Endothelial cell of umbilical vein (primary cell): ENCODE measurements around the gene LHX5. TPM values are rescaled to one million over a fixed set of nuclear protein-coding genes. Genes with fewer than 3 reads are reported as not detected.

ENCODE experiments used
- BruUV-seq: library from RNA; stranded (reverse); fragments of 400-500 nt; replicated peaks from 2 replicates; lab custom pipeline; 2021; lab: Mats Ljungman, UMichigan
- CTCF ChIA-PET: fragments of 300-600, 350-600 bp; sonication (Branson Sonifier 250); formaldehyde crosslinking; loops from one replicate; lab custom pipeline; 2021; ENCODE audit warnings: antibody characterized with exemption, inconsistent platforms; lab: Charles Lee
- POLR2A ChIA-PET: fragments of 300-600, 350-600 bp; sonication (Branson Sonifier 250); formaldehyde crosslinking; loops from one replicate; lab custom pipeline; 2021; ENCODE audit warnings: antibody characterized with exemption, inconsistent platforms; lab: Charles Lee
- DNase-seq: peaks from one replicate; pipeline ENCODE4 v3.0.0-alpha.2; 2011; ENCODE audit warnings: low read depth, low spot score
- FAIRE-seq: peaks from 2 replicates; lab custom pipeline; 2011; peaks lifted over from hg19 to GRCh38; lab: Jason Lieb, UNC
- H2AFZ ChIP-seq: 2 replicates; pipeline ENCODE4 v1.6.0; 2012; ENCODE audit warnings: low read depth, low read length, control low read depth, inconsistent platforms
- H3K27ac ChIP-seq: 2 replicates; pipeline ENCODE4 v1.5.1; 2011; ENCODE audit warnings: low read depth, mild to moderate bottlenecking, control low read depth, low read length, moderate library complexity; ENCODE audit not compliant: insufficient read depth
- H3K27me3 ChIP-seq, 2 experiments: 2 replicates each; pipeline versions ENCODE4 v1.6.0 to v1.6.1; 2011; ENCODE audit warnings: low read length in 2 of 2, mixed read lengths in 1 of 2; ENCODE audit not compliant: control insufficient read depth in 2 of 2, insufficient read depth in 2 of 2
- H3K36me3 ChIP-seq, 2 experiments: 2 replicates in 1 of 2; 3 replicates in 1 of 2; pipeline ENCODE4 v1.5.1; 2011; ENCODE audit warnings: low read length in 2 of 2, mild to moderate bottlenecking in 1 of 2, moderate library complexity in 1 of 2; ENCODE audit not compliant: control insufficient read depth in 2 of 2, insufficient read depth in 2 of 2; ENCODE audit errors: extremely low read depth in 1 of 2
- H3K4me1 ChIP-seq: 3 replicates; pipeline ENCODE4 v1.5.1; 2011; ENCODE audit warnings: mild to moderate bottlenecking, low read length; ENCODE audit not compliant: control insufficient read depth, insufficient read depth; ENCODE audit errors: extremely low read depth
- H3K4me2 ChIP-seq: 2 replicates; pipeline ENCODE4 v1.6.1; 2011; ENCODE audit warnings: low read length, control low read depth, mixed read lengths; ENCODE audit not compliant: insufficient read depth
- H3K4me3 ChIP-seq, 3 experiments: fragments of 200-600 bp in 1 of 3; sonication (generic), shearing (Covaris generic) in 1 of 3; replicated peaks in 1 of 3; 2 replicates each; pipeline ENCODE4 v1.5.1; 2011 to 2016; ENCODE audit warnings: control low read depth in 3 of 3, low read length in 3 of 3, mild to moderate bottlenecking in 2 of 3, inconsistent platforms in 1 of 3, low read depth in 1 of 3, moderate library complexity in 1 of 3; ENCODE audit not compliant: insufficient read depth in 1 of 3
- H3K79me2 ChIP-seq: 2 replicates; pipeline ENCODE4 v1.6.0; 2012; ENCODE audit warnings: low read length, inconsistent platforms; ENCODE audit not compliant: control insufficient read depth, insufficient read depth
- H3K9ac ChIP-seq: replicated peaks from 2 replicates; pipeline ENCODE3; 2011; ENCODE audit warnings: low read length, control low read depth; ENCODE audit not compliant: insufficient read depth; ENCODE audit errors: extremely low read depth
- H3K9me1 ChIP-seq: replicated peaks from 3 replicates; pipeline ENCODE4 v1.6.0; 2011; ENCODE audit warnings: mild to moderate bottlenecking, low read length; ENCODE audit not compliant: control insufficient read depth, insufficient read depth; ENCODE audit errors: extremely low read depth
- H3K9me3 ChIP-seq: replicated peaks from 2 replicates; pipeline ENCODE4 v1.5.1; 2012; ENCODE audit warnings: low read length, inconsistent platforms; ENCODE audit not compliant: control insufficient read depth, insufficient read depth
- H4K20me1 ChIP-seq: replicated peaks from 2 replicates; pipeline ENCODE3; 2011; ENCODE audit warnings: mild to moderate bottlenecking, low read length; ENCODE audit not compliant: control insufficient read depth, insufficient read depth; ENCODE audit errors: extremely low read depth
- EZH2 ChIP-seq: IDR thresholded peaks from 2 replicates; pipeline ENCODE4 v1.6.1; 2012; ENCODE audit warnings: borderline replicate concordance, low read depth, mild to moderate bottlenecking, moderate library complexity, low read length, inconsistent platforms; ENCODE audit not compliant: severe bottlenecking
- GATA2 ChIP-seq: IDR thresholded peaks from 2 replicates; pipeline ENCODE4 v1.7.0; 2011; ENCODE audit warnings: low read depth, mild to moderate bottlenecking, moderate library complexity, mixed read lengths, low read length; ENCODE audit not compliant: insufficient read length, insufficient read depth
- JUN ChIP-seq: IDR thresholded peaks from 2 replicates; pipeline ENCODE4 v1.6.1; 2011; ENCODE audit warnings: borderline replicate concordance, low read depth; ENCODE audit not compliant: insufficient read length, insufficient read depth
- MYC ChIP-seq: IDR thresholded peaks from one replicate; pipeline ENCODE4 v1.6.1; 2011; ENCODE audit warnings: mild to moderate bottlenecking, low read depth, low read length
- POLR2A ChIP-seq: IDR thresholded peaks from 2 replicates; pipeline ENCODE4 v1.6.1; 2012; ENCODE audit warnings: low read depth, mild to moderate bottlenecking, control low read depth, low read length
- POLR2AphosphoS5 ChIP-seq: IDR thresholded peaks from 2 replicates; pipeline ENCODE4 v1.6.1; 2012; ENCODE audit warnings: low read depth, mild to moderate bottlenecking, control low read depth, low read length, moderate library complexity; ENCODE audit not compliant: insufficient read depth
- dilution Hi-C: fragments of 300-500 bp; cut with MboI; formaldehyde crosslinking; loops from one replicate; pipeline ENCODE4 v1.15.0; 2019; ENCODE audit warnings: low sequenced_read_pairs; ENCODE audit not compliant: extremely low pct_ligation_motif_present
- intact Hi-C: fragments of 100-400 bp; cut with micrococcal nuclease; formaldehyde crosslinking; loops from one replicate; pipeline ENCODE4 v1.10.0; 2022
- polyA plus RNA-seq, 4 experiments: library from polyadenylated mRNA; depleted of rRNA in 3 of 4; stranded (reverse) in 3 of 4; unstranded in 1 of 4; fragments of >200 nt; gene quantifications; 2 replicates each; pipeline versions ENCODE4 v1.2.1 to v1.2.3, GENCODE V29; 2011 to 2012; ENCODE audit warnings: missing spikeins in 1 of 4
- total RNA-seq: library from RNA; stranded (reverse); gene quantifications from 2 replicates; pipeline ENCODE4 v1.2.3, GENCODE V29; 2021
- TF ChIP-seq, protein P1 (sequence below): IDR thresholded peaks from 2 replicates; pipeline ENCODE4 v1.6.1; 2011; ENCODE audit not compliant: insufficient read depth, insufficient read length
- TF ChIP-seq, protein P2 (sequence below), 2 donors: IDR thresholded peaks; 1 replicate in 1 of 2; 2 replicates in 1 of 2; pipeline ENCODE4 v1.5.1; 2011; ENCODE audit warnings: low read length in 2 of 2, mild to moderate bottlenecking in 2 of 2, moderate library complexity in 2 of 2, control low read depth in 1 of 2, inconsistent platforms in 1 of 2, low read depth in 1 of 2; ENCODE audit not compliant: insufficient read depth in 1 of 2; ENCODE audit errors: extremely low read depth in 1 of 2

LHX5 gene
- total and polyA plus RNA-seq, 2 donors (not counting 3 experiments of a cell fraction or from before 2014, with no cell fraction given): not detected

DNA sequence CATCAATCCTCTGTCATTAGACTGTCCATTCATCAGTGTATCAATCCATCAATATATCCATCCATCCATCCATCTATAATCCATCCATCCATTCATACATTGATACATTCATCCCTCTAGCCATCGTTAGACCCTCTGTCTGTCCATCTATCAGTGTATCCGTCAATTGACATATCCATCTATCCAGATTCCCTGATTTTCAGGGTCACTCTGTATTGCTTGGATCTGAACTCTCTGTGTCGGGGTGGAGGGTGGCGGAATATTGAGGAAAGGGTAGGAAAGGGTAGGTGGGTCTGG is 32.4 kb downstream of the LHX5 start:
- no peak overlapping the region for H3K4me3 ChIP-seq
- TF ChIP-seq, protein P1, sequence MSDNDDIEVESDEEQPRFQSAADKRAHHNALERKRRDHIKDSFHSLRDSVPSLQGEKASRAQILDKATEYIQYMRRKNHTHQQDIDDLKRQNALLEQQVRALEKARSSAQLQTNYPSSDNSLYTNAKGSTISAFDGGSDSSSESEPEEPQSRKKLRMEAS: no peak
- TF ChIP-seq MYC (no peak), EZH2 (no peak), GATA2 (no peak), POLR2A (no peak), JUN (no peak), POLR2AphosphoS5 (no peak)
- TF ChIP-seq, protein P2, sequence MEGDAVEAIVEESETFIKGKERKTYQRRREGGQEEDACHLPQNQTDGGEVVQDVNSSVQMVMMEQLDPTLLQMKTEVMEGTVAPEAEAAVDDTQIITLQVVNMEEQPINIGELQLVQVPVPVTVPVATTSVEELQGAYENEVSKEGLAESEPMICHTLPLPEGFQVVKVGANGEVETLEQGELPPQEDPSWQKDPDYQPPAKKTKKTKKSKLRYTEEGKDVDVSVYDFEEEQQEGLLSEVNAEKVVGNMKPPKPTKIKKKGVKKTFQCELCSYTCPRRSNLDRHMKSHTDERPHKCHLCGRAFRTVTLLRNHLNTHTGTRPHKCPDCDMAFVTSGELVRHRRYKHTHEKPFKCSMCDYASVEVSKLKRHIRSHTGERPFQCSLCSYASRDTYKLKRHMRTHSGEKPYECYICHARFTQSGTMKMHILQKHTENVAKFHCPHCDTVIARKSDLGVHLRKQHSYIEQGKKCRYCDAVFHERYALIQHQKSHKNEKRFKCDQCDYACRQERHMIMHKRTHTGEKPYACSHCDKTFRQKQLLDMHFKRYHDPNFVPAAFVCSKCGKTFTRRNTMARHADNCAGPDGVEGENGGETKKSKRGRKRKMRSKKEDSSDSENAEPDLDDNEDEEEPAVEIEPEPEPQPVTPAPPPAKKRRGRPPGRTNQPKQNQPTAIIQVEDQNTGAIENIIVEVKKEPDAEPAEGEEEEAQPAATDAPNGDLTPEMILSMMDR (IDR thresholded peaks at IDR 0.05; ENCODE audit: extremely low read depth in 1 of 2, insufficient read depth in 1 of 2, low read depth in 1 of 2, low read length in 2 of 2): no peak
- no peak overlapping the region for H3K4me2 ChIP-seq
- DNase-seq: no peak
- no peak overlapping the region for H3K9ac ChIP-seq
- CTCF ChIA-PET: interaction anchor here (2.4 kb wide), 1 partner anchor 473 kb away, joined by 10 read pairs; no protein-coding TSS in a partner anchor
- H4K20me1 ChIP-seq: no peaks in the 10 kb centered on the region
- H3K27ac ChIP-seq: no peak overlapping the region
- dilution Hi-C loops (no loop called here), intact Hi-C loops (no loop called here)
- H3K9me3 ChIP-seq: no peaks in the 10 kb centered on the region
- no peaks in the 10 kb centered on the region for H3K79me2 ChIP-seq
- no peak for FAIRE-seq
- H3K27me3 ChIP-seq: peaks cover 0 to 2% of the 10 kb centered on the region in 2 experiments
- H3K4me1 ChIP-seq: no peaks in the 10 kb centered on the region
- H2AFZ ChIP-seq: no peak overlapping the region
- POLR2A ChIA-PET: no interaction called here
- no peaks in the 10 kb centered on the region for H3K36me3 ChIP-seq
- BruUV-seq: no TSS peak
- H3K9me1 ChIP-seq: no peaks in the 10 kb centered on the region
